ENCODE results near the gene ZNF500. TPM values are rescaled to one million over a fixed set of nuclear protein-coding genes. Genes with fewer than 3 reads are reported as not detected.

Gene ZNF500
- total and polyA plus RNA-seq, 2 experiments from 2014 or later: 5.8 to 15.3 TPM

GRCh38 chr16:4795181-4795827 lies 28.3 kb upstream of the ZNF500 start, which contains the start of gene SMIM22 (continued):
- TF ChIP-seq CTCF (conservative IDR thresholded peaks at IDR 0.05; ENCODE audit: low read depth in 2 of 2): no peak
- TF ChIP-seq EZH2phosphoT487 (IDR thresholded peaks at IDR 0.05; ENCODE audit: unreplicated experiment): no peak

- no peaks in the 10 kb centered on the region for H4K20me1 ChIP-seq (replicated peaks; ENCODE audit: insufficient read depth)
- H3K27ac ChIP-seq (ENCODE audit: low read depth): no peak overlapping the region
- H2AFZ ChIP-seq: no peak overlapping the region
- H3K9me3 Mint-ChIP-seq: no peaks in the 10 kb centered on the region
- DNase-seq (ENCODE audit: low spot score) (peak; percentile 30), ATAC-seq (no peak)
- H3K4me3 ChIP-seq: no peak overlapping the region
- peaks cover 9% of the 10 kb centered on the region for H3K4me1 Mint-ChIP-seq
- H3K36me3 ChIP-seq (ENCODE audit: insufficient read depth): no peaks in the 10 kb centered on the region
- no peaks in the 10 kb centered on the region for H3K27me3 ChIP-seq (ENCODE audit: insufficient read depth)
- 0 out of 3 replicates have a peak, but pooled peaks cover 3% of the 10 kb centered on the region for H3K36me3 Mint-ChIP-seq (ENCODE audit: low read depth)
- no peaks in the 10 kb centered on the region for H3K79me2 ChIP-seq (replicated peaks; ENCODE audit: insufficient read depth)
- no peak overlapping the region for H3K27ac Mint-ChIP-seq
- H3K4me3 Mint-ChIP-seq: no peak overlapping the region
- H3F3A ChIP-seq (replicated peaks; ENCODE audit: low read depth): no peaks in the 10 kb centered on the region; the same call in 1 of the 2 replicates
- H3K4me1 ChIP-seq (ENCODE audit: insufficient read depth): peaks cover 10% of the 10 kb centered on the region; the same call in 1 of the 2 replicates
- H3K9me2 ChIP-seq (ENCODE audit: insufficient read depth): no peaks in the 10 kb centered on the region
- no peak overlapping the region for H3K4me2 ChIP-seq
- peaks cover 8% of the 10 kb centered on the region for H3K27me3 Mint-ChIP-seq (ENCODE audit: insufficient read depth, low read depth, poor library complexity)
- no peak for TF ChIP-seq ZNF462 (CRISPR knock-in tag; IDR thresholded peaks at IDR 0.05)
- no peak for TF ChIP-seq EZH2 (IDR thresholded peaks at IDR 0.05; ENCODE audit: low read depth, unreplicated experiment)
- TF ChIP-seq CTCF (conservative IDR thresholded peaks at IDR 0.05; ENCODE audit: low read depth in 2 of 2): no peak
- TF ChIP-seq JUNB (IDR thresholded peaks at IDR 0.05; ENCODE audit: unreplicated experiment): no peak
- TF ChIP-seq NANOG (IDR thresholded peaks at IDR 0.05; ENCODE audit: borderline replicate concordance): no peak
- TF ChIP-seq ZNF114 (CRISPR knock-in tag; IDR thresholded peaks at IDR 0.05): no peak
- TF ChIP-seq REST (IDR thresholded peaks at IDR 0.05; ENCODE audit: unreplicated experiment): no peak
- TF ChIP-seq EZH2phosphoT487 (IDR thresholded peaks at IDR 0.05; ENCODE audit: unreplicated experiment): no peak
- TF ChIP-seq STAT1 (IDR thresholded peaks at IDR 0.05; ENCODE audit: unreplicated experiment): no peak
Measured at GRCh38 chr16:4792951-4793513, 26.1 kb upstream of the ZNF500 start.

Data from GM23338 (cell line).